MM.1S (cell line): ENCODE data around the gene GRM5.

ENCODE experiments used
- DNase-seq: peaks from one replicate; pipeline ENCODE4 v3.0.0-alpha.2; 2015
- H2AFZ ChIP-seq: fragments of 300-600 bp; sonication (generic); 2 replicates; pipeline ENCODE4 v1.6.0; 2016; ENCODE audit warnings: antibody characterized with exemption, low read length
- H3F3A ChIP-seq: fragments of 300-600 bp; sonication (generic); 2 replicates; pipeline ENCODE4 v1.6.1; 2016; ENCODE audit warnings: mild to moderate bottlenecking, antibody characterized with exemption, low read length, moderate library complexity, mixed read lengths; ENCODE audit not compliant: insufficient read depth
- H3K27ac ChIP-seq: fragments of 300-600 bp; sonication (generic); 2 replicates; pipeline ENCODE4 v1.5.1; 2016; ENCODE audit warnings: mild to moderate bottlenecking, low read length
- H3K27me3 ChIP-seq: fragments of 300-600 bp; sonication (generic); replicated peaks from 2 replicates; pipeline ENCODE4 v1.6.0; 2016; ENCODE audit warnings: low read length; ENCODE audit not compliant: insufficient read depth
- H3K36me3 ChIP-seq: fragments of 300-600 bp; sonication (generic); replicated peaks from 2 replicates; pipeline ENCODE4 v1.6.1; 2016; ENCODE audit warnings: mild to moderate bottlenecking, low read length, mixed read lengths; ENCODE audit not compliant: insufficient read depth
- H3K4me1 ChIP-seq: fragments of 300-600 bp; sonication (generic); 2 replicates; pipeline ENCODE4 v1.6.1; 2016; ENCODE audit warnings: low read length, mixed read lengths
- H3K4me2 ChIP-seq: fragments of 300-600 bp; sonication (generic); 2 replicates; pipeline ENCODE4 v1.6.0; 2016; ENCODE audit warnings: low read depth, low read length
- H3K4me3 ChIP-seq: fragments of 300-600 bp; sonication (generic); 2 replicates; pipeline ENCODE4 v1.5.1; 2016; ENCODE audit warnings: low read length, mixed read lengths
- H3K79me2 ChIP-seq: fragments of 300-600 bp; sonication (generic); 2 replicates; pipeline ENCODE4 v1.6.1; 2016; ENCODE audit warnings: mixed run types, low read length, mixed read lengths
- H3K9ac ChIP-seq: fragments of 300-600 bp; sonication (generic); 2 replicates; pipeline ENCODE4 v1.6.1; 2016; ENCODE audit warnings: low read length, mixed read lengths
- H3K9me2 ChIP-seq: fragments of 300-600 bp; sonication (generic); replicated peaks from 2 replicates; pipeline ENCODE4 v1.6.1; 2016; ENCODE audit warnings: mild to moderate bottlenecking, low read length, mixed read lengths; ENCODE audit not compliant: insufficient read depth
- H3K9me3 ChIP-seq: fragments of 300-600 bp; sonication (generic); replicated peaks from 2 replicates; pipeline ENCODE4 v1.6.1; 2016; ENCODE audit warnings: mild to moderate bottlenecking, low read length, mixed read lengths; ENCODE audit not compliant: insufficient read depth
- H4K20me1 ChIP-seq: fragments of 300-600 bp; sonication (generic); 2 replicates; pipeline ENCODE4 v1.6.1; 2016; ENCODE audit warnings: mild to moderate bottlenecking, low read length, moderate library complexity, mixed read lengths; ENCODE audit not compliant: insufficient read depth
- CTCF ChIP-seq: fragments of 300-600 bp; sonication (generic); IDR thresholded peaks from 2 replicates; pipeline ENCODE4 v1.5.1; 2016; ENCODE audit warnings: antibody characterized with exemption, low read length, mixed read lengths
- EZH2 ChIP-seq: fragments of 300-600 bp; sonication (generic); optimal IDR thresholded peaks from 2 replicates; pipeline ENCODE3; 2017; ENCODE audit warnings: low read depth, mild to moderate bottlenecking, antibody characterized with exemption, low read length, mixed read lengths
- EZH2phosphoT487 ChIP-seq: fragments of 300-600 bp; sonication (generic); IDR thresholded peaks from 2 replicates; pipeline ENCODE4 v1.6.1; 2018; ENCODE audit warnings: antibody characterized with exemption, low read length

GRM5 gene

GRCh38 chr11:88704485-88704884, 361.3 kb downstream of the GRM5 start:
- no peak overlapping the region for H3K27ac ChIP-seq
- no peaks in the 10 kb centered on the region for H3K9me3 ChIP-seq
- H3K9ac ChIP-seq = no peak overlapping the region
- no peak overlapping the region for H3K4me2 ChIP-seq
- no peak for TF ChIP-seq CTCF
- no peak for TF ChIP-seq EZH2
- TF ChIP-seq EZH2phosphoT487 = no peak
- no peaks in the 10 kb centered on the region for H4K20me1 ChIP-seq
- no peak overlapping the region for H3K4me3 ChIP-seq
- DNase-seq = no peak
- H3K4me1 ChIP-seq = no peaks in the 10 kb centered on the region
- H3K9me2 ChIP-seq = no peaks in the 10 kb centered on the region
- H3K79me2 ChIP-seq = no peaks in the 10 kb centered on the region
- no peaks in the 10 kb centered on the region for H3F3A ChIP-seq
- H3K27me3 ChIP-seq = no peaks in the 10 kb centered on the region
- no peak overlapping the region for H2AFZ ChIP-seq
- no peaks in the 10 kb centered on the region for H3K36me3 ChIP-seq

- H3K9ac ChIP-seq = no peak overlapping the region
- H3K27ac ChIP-seq = no peak overlapping the region
- H3K27me3 ChIP-seq = no peaks in the 10 kb centered on the region
- DNase-seq = no peak
- no peaks in the 10 kb centered on the region for H3F3A ChIP-seq
- no peaks in the 10 kb centered on the region for H3K79me2 ChIP-seq
- H3K36me3 ChIP-seq = no peaks in the 10 kb centered on the region
- H3K9me2 ChIP-seq = no peaks in the 10 kb centered on the region
- no peaks in the 10 kb centered on the region for H3K4me1 ChIP-seq
- H4K20me1 ChIP-seq = no peaks in the 10 kb centered on the region
- no peaks in the 10 kb centered on the region for H3K9me3 ChIP-seq
- H2AFZ ChIP-seq = no peak overlapping the region
- no peak overlapping the region for H3K4me2 ChIP-seq
- H3K4me3 ChIP-seq = no peak overlapping the region
- TF ChIP-seq EZH2 = no peak
- no peak for TF ChIP-seq EZH2phosphoT487
- no peak for TF ChIP-seq CTCF
Observed at GRCh38 chr11:88701816-88702215, 364.0 kb downstream of the GRM5 start.

- Histone ChIP-seq H3K4me2 (no peak overlapping the region), H3K4me3 (no peak overlapping the region), H3F3A (no peaks in the 10 kb centered on the region), H3K27me3 (no peaks in the 10 kb centered on the region), H3K4me1 (no peaks in the 10 kb centered on the region), H3K9me3 (no peaks in the 10 kb centered on the region), H3K79me2 (no peaks in the 10 kb centered on the region), H3K27ac (no peak overlapping the region), H3K9ac (no peak overlapping the region), H3K36me3 (no peaks in the 10 kb centered on the region), H4K20me1 (no peaks in the 10 kb centered on the region), H3K9me2 (no peaks in the 10 kb centered on the region), H2AFZ (no peak overlapping the region)
- no peak for DNase-seq
- TF ChIP-seq EZH2phosphoT487 (no peak), EZH2 (no peak), CTCF (no peak)
Observed at GRCh38 chr11:88697139-88697538, 368.6 kb downstream of the GRM5 start.
